Naive B cell (primary cell): ENCODE data around the gene ZDHHC22. TPM values are rescaled to one million over a fixed set of nuclear protein-coding genes. Genes with fewer than 3 reads are reported as not detected.

ENCODE experiments used
- ATAC-seq, 2 donors: fragments of 150-1000 bp; cut with Tn5 transposase; 2 replicates each; pipeline ENCODE4 v1.10.0; 2021; ENCODE audit warnings: low read depth in 2 of 2, mild to moderate bottlenecking in 2 of 2, moderate library complexity in 2 of 2
- DNase-seq: peaks from one replicate; pipeline ENCODE4 v3.0.0; 2022
- H3K27ac Mint-ChIP-seq, 6 donors: one replicate each; pipeline ENCODE4 v1.8.0; 2020 to 2022; ENCODE audit warnings: mild to moderate bottlenecking in 6 of 6, mixed read lengths in 6 of 6, moderate library complexity in 5 of 6, inconsistent platforms in 2 of 6
- H3K27me3 Mint-ChIP-seq, 3 donors: one replicate each; pipeline ENCODE4 v1.8.0; 2021 to 2022; ENCODE audit warnings: mixed read lengths in 3 of 3, mild to moderate bottlenecking in 1 of 3
- H3K36me3 Mint-ChIP-seq, 2 donors: one replicate each; pipeline ENCODE4 v1.8.0; 2020 to 2022; ENCODE audit warnings: mixed read lengths in 2 of 2, inconsistent platforms in 1 of 2, mild to moderate bottlenecking in 1 of 2
- H3K4me1 Mint-ChIP-seq, 3 donors: one replicate each; pipeline ENCODE4 v1.8.0; 2020 to 2022; ENCODE audit warnings: mixed read lengths in 3 of 3, inconsistent platforms in 1 of 3, mild to moderate bottlenecking in 1 of 3, moderate library complexity in 1 of 3
- H3K4me3 Mint-ChIP-seq, 8 donors: one replicate each; pipeline ENCODE4 v1.8.0; 2020 to 2022; ENCODE audit warnings: mild to moderate bottlenecking in 8 of 8, mixed read lengths in 8 of 8, moderate library complexity in 8 of 8, inconsistent platforms in 2 of 8
- H3K9me3 Mint-ChIP-seq, 7 donors: one replicate each; pipeline ENCODE4 v1.8.0; 2020 to 2022; ENCODE audit warnings: mixed read lengths in 7 of 7, mild to moderate bottlenecking in 5 of 7, inconsistent platforms in 2 of 7, moderate library complexity in 1 of 7
- polyA plus RNA-seq, 6 donors: library from polyadenylated mRNA; unstranded; fragments of 300-500 nt; fragmentation: Illumina TruSeq; gene quantifications; one replicate each; pipeline ENCODE4 v1.2.3, GENCODE V29; 2021; ENCODE audit warnings: low read depth in 6 of 6

The ZDHHC22 gene
- polyA plus RNA-seq, 6 donors from 2014 or later, result not detected

DNA sequence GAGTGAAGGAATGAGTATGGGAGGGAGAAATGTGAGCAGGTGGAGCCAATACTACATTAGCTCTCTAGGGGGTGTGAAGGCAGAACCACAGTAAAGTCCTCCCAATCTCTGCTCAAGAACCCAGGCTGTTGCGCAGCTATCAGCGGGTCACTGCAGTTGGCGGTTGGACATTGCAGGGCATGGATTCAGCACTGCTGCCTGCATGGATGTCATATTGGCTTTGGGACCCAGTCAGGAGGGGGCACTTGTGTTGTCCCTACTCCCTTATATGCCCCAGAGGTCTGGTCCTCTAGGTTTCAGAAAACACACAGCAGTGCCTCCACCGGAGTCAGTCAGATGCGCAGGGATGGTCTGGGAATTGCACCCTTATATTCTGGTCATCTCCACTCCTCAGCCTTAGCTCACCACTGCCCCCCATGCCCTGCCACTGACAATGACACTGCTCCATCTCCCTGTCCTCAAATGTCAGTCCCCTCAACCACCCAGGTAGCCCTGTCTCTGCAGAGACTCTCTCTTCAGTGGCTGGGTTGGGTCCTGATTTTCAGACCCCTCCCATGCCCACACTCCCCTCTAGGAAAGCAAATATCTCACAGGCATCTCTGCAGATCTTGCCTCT lies 9.6 kb downstream of the ZDHHC22 start:
- Mint-ChIP-seq H3K4me1 (peaks cover 7 to 11% (median 10%) of the 10 kb centered on the region in 3 donors), H3K36me3 (peaks cover 0 to 21% of the 10 kb centered on the region in 2 donors), H3K27me3 (peaks cover 63 to 96% (median 85%) of the 10 kb centered on the region in 3 donors), H3K9me3 (peaks cover 0 to 8% (median 0%) of the 10 kb centered on the region in 7 donors), H3K4me3 (no peak overlapping the region), H3K27ac (no peak overlapping the region)
- ATAC-seq (no peak), DNase-seq (no peak)

DNA sequence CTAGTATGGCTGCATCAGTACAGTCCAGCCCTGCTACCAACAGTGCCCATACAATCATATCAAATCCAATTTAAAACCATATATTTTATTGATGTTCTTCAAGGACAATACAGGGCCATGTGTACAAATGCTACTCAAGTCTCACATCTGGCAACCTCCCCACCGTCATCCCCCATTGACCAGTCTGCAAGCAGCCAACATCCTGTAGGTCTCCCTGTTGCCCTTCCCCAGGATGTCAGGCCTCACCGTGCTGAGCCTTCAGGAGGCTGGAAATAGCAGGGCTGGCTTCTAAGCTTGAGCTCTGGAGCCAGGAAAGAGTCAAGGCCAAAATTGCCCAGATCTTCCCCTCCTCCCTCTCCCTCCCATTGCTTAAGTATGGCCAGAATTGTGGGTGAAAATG lies 10.4 kb downstream of the ZDHHC22 start:
- H3K9me3 Mint-ChIP-seq, result peaks cover 0 to 8% (median 0%) of the 10 kb centered on the region in 7 donors
- peaks cover 55 to 89% (median 80%) of the 10 kb centered on the region in 3 donors for H3K27me3 Mint-ChIP-seq

DNA sequence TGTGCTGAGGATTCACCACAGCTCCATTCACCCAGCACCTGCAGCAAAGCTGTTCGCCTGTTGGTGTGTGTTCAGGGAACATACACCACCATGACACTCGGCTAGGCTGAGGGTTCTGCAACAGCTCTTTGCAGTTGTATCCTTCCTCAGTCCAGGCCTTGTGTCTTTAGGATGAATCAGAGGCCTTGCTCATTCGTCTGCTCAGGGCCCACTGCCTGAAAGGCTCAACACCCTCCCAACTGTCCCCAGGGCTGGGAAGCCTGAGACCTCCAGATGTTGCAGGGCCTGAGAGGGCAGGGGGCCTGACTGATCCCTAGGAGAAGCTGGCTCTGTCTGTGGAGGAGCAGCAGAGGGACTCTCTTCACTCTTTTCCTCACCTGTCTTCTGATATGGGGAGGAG lies 11.2 kb downstream of the ZDHHC22 start:
- H3K36me3 Mint-ChIP-seq, result peaks cover 0 to 21% of the 10 kb centered on the region in 2 donors
- ATAC-seq, result no peak

More for the DNA sequence above, 10.4 kb downstream of the ZDHHC22 start:
- Mint-ChIP-seq H3K36me3 (peaks cover 0 to 21% of the 10 kb centered on the region in 2 donors), H3K27ac (no peak overlapping the region), H3K4me1 (peaks cover 7 to 11% (median 10%) of the 10 kb centered on the region in 3 donors), H3K4me3 (no peak overlapping the region)
- ATAC-seq (no peak), DNase-seq (no peak)

DNA sequence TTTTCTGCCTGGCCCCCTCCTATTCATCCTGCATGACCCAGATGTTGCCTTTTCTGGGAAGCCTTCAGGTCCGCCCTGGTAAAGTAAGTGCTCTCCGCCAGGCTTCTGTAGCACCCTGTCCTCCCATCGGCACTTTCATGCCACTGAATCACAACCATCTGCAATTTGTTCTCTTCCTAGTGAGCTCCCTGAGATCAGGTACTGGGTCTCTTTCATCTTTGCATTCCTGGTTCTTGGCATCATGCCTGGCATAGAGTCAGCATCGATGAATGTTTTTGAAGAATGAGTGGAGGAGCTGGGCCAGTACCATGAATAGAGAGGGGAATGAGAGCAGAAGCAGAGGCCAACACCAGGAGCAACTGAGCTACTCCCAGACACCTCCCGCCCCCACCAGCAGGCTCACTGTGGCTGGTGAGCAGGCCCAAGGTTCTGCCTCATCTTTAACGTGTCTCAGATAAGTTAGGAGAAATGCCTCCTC lies 13.1 kb downstream of the ZDHHC22 start:
- H3K36me3 Mint-ChIP-seq, result peaks cover 0 to 14% of the 10 kb centered on the region in 2 donors
- H3K27ac Mint-ChIP-seq, result no peak overlapping the region
- peaks cover 0 to 8% (median 0%) of the 10 kb centered on the region in 7 donors for H3K9me3 Mint-ChIP-seq
- DNase-seq, result no peak
- H3K4me3 Mint-ChIP-seq, result peak overlapping the region in 1 of 8 donors; percentile 42
- no peak for ATAC-seq
- H3K27me3 Mint-ChIP-seq, result peaks cover 32 to 63% (median 56%) of the 10 kb centered on the region in 3 donors
- H3K4me1 Mint-ChIP-seq, result peaks cover 18 to 23% (median 23%) of the 10 kb centered on the region in 3 donors

More for the DNA sequence above, 11.2 kb downstream of the ZDHHC22 start:
- DNase-seq, result no peak
- Mint-ChIP-seq H3K27me3 (peaks cover 50 to 82% (median 76%) of the 10 kb centered on the region in 3 donors), H3K27ac (no peak overlapping the region), H3K4me3 (peak overlapping the region in 1 of 8 donors; percentile 68), H3K9me3 (peaks cover 0 to 8% (median 0%) of the 10 kb centered on the region in 7 donors), H3K4me1 (peaks cover 10 to 14% (median 13%) of the 10 kb centered on the region in 3 donors)

DNA sequence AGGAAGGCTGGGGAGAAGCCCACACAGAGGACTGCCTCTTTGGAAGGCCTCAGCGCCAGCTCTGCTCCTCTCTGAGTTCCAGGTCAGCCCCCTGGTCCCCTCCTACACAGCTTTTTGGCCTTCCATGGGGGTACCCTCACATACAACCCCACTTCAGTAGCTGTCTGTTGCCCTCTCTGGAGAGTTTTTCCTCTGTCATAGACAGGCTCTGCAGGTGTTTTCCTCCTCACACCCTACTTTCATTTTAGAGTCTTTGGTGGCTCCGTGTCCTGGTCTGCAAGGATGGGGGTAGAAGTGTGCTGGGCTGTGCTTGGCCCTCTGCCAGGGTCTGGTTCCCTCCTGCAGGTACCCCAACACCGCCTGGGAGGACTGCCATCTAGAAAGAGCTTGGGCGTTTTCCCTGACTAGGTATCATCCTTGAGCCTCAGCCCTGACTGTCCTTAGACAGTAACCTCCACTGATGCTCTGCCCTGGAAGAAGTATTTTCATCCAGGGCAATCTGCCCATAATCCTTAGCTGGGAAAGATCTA lies 15.1 kb downstream of the ZDHHC22 start:
- no peak for DNase-seq
- Mint-ChIP-seq H3K27me3 (peaks cover 16 to 44% (median 37%) of the 10 kb centered on the region in 3 donors), H3K4me1 (peaks cover 33 to 39% (median 39%) of the 10 kb centered on the region in 3 donors), H3K9me3 (no peaks in the 10 kb centered on the region), H3K4me3 (peak overlapping the region in 6 of 8 donors; percentile 44 to 75 (median 60)), H3K36me3 (no peaks in the 10 kb centered on the region), H3K27ac (no peak overlapping the region)
- ATAC-seq, result no peak

DNA sequence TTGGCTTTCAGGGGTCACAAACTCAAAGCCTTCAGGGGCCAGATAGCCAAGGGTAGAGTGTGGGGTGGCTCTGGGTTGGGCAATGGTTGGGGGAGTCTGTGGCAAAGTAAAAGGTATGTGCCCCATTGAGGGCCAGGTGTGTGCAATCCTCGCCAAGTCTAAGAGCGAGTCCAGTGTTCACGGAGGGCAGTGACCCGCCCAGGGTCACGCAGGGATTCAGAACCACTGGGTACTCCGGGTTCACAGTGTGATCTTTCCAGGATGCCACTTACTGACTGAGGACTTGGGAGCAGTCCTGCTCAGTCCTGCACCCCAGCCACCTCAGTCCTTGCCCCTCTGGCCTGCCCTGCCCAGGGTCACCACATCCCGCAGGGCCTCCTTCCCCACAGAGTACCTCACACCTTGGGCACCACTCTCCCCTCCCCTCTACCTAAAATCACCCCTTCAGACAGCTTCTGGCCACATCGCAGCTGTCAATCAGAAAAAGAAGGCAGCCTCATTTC lies 15.7 kb downstream of the ZDHHC22 start:
- no peaks in the 10 kb centered on the region for H3K36me3 Mint-ChIP-seq
- DNase-seq, result no peak
- H3K9me3 Mint-ChIP-seq, result no peaks in the 10 kb centered on the region
- H3K27me3 Mint-ChIP-seq, result peaks cover 16 to 37% (median 34%) of the 10 kb centered on the region in 3 donors
- peaks cover 39 to 46% (median 46%) of the 10 kb centered on the region in 3 donors for H3K4me1 Mint-ChIP-seq
- H3K4me3 Mint-ChIP-seq, result peak overlapping the region; percentile 63 to 88 (median 78)
- peak overlapping the region in 4 of 6 donors; percentile 56 to 94 (median 87) for H3K27ac Mint-ChIP-seq
- ATAC-seq, result no peak

DNA sequence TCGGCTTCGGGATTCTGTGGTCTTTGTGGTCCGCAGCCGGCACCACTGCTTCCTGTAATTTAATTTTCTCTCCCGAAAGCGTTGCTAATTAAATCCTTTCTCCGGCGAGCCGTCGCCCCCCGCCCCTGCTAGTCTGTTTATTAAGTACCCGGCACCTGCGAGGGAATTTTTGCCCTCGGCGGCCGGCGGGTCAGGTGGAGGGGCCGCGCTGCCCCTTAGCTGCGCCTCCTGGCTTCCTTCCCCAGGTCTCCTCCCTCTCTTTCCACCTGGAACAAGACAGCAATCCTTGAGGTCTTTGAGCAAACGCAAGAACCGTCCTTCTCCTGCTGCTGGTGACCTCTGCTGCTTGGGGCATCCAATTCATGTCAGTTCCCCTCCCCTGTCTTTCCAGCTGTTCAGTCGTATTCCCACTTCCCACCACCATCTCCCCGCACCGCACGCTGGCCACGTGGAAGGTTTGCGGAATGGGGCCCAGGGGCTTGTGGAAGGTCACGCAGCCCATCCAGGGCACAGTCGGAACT lies 16.2 kb downstream of the ZDHHC22 start:
- Mint-ChIP-seq H3K4me3 (peak overlapping the region; percentile 63 to 88 (median 78)), H3K27me3 (peaks cover 16 to 32% (median 29%) of the 10 kb centered on the region in 3 donors), H3K36me3 (no peaks in the 10 kb centered on the region), H3K4me1 (peaks cover 44 to 51% (median 51%) of the 10 kb centered on the region in 3 donors), H3K27ac (peak overlapping the region in 4 of 6 donors; percentile 90 to 94 (median 92)), H3K9me3 (no peaks in the 10 kb centered on the region)
- DNase-seq (no peak), ATAC-seq (no peak)

DNA sequence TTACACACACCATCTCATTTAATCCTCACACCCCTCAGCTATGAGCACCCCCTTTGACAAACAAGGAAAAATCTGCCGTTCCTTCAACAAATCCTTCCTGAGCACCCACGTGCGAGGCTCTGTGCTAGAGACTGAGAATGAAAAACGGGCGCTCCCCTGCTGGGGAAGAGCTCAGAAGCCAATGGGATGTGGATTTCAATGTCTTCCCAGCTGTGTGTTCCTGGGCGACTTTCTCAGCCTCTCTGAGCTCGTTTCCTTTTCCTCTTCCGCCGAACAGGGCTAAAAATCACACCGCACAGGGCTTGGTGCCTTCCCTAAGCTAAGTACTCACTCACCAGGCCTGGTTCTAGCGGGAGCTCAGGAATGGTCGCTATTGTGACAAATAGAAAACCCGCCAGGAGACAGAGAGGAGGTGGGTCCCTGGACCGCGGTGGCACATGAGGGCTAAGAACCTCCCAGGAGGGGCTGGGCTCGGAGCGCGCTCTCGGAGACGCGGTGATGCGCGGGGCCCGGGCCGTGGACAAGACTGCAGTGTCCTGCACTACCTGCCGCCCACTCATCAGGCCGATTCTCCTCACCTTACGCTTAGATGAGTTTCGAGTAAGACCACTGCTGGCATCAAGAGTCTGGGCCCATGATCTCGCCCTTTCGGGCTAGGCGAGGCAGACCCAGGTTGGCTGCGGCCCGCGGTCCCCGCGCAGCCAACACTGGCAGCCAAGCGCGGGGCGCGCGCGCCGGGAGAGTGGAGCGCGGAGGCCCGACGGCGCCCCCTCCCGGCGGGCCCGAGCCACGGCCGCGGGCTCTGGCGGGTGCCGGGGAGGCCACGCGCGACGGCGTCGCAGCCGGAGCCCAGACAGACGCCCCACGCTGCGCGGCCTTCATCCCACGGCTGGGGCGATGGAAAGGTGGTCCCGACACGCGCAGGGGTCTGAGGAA lies 17.0 kb downstream of the ZDHHC22 start:
- Mint-ChIP-seq H3K27me3 (peaks cover 16 to 24% (median 21%) of the 10 kb centered on the region in 3 donors), H3K27ac (peak overlapping the region; percentile 84 to 98 (median 92)), H3K4me1 (peaks cover 49 to 59% (median 56%) of the 10 kb centered on the region in 3 donors), H3K9me3 (no peaks in the 10 kb centered on the region), H3K4me3 (peak overlapping the region; percentile 63 to 94 (median 88)), H3K36me3 (no peaks in the 10 kb centered on the region)
- DNase-seq (peak; percentile 82), ATAC-seq (peak; percentile 55 to 65)

DNA sequence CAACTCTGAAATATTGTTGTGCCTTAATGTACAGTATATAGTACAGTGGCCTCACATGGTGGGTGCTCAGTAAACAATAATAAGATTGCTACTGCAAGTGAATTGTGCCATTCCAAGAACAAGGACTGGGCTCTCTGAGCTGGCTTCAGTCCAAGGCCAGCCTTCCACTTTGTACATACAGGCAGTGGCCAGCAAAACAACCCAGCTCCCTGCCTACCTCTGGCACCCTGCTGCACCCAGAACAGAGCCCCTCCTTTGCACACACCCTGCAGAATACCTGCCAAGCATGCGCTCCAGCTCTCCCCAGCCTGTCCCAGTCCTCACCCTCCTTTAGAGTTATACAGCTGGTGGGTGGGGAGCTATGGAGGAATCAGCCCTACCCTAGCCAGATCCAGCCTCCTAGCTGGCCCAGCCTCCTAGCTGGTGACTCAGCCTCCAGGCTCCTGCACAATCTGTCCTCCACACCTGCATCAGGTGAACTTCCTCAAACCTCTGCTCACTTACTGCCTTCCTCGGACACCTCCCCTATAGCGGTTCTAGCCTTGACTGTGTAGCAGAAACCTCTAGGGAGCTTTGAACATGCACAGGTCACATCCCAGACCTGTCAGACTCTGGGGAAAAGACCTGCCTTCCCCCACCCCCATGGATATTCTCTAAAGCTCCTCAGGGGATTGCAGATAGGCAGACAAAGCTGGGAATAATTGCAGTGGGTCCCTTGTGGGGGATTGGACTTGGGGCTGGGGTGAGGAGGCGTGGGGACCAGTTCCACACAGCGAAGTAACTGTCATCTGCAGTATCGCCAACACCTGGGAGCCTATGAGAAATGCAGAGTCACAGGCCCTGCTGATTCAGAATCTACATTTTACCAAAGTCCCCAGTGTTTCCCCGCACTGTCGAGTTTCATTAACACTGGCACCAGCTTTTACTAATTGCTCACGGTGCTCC lies 17.9 kb downstream of the ZDHHC22 start:
- DNase-seq (no peak), ATAC-seq (peak in 1 of 2 donors; percentile 4)
- H3K4me1 Mint-ChIP-seq, result peaks cover 52 to 68% (median 57%) of the 10 kb centered on the region in 3 donors
- no peaks in the 10 kb centered on the region for H3K9me3 Mint-ChIP-seq
- H3K27ac Mint-ChIP-seq, result peak overlapping the region; percentile 84 to 98 (median 96)
- H3K27me3 Mint-ChIP-seq, result peaks cover 11 to 17% (median 15%) of the 10 kb centered on the region in 3 donors
- no peaks in the 10 kb centered on the region for H3K36me3 Mint-ChIP-seq
- H3K4me3 Mint-ChIP-seq, result peak overlapping the region; percentile 63 to 94 (median 88)

DNA sequence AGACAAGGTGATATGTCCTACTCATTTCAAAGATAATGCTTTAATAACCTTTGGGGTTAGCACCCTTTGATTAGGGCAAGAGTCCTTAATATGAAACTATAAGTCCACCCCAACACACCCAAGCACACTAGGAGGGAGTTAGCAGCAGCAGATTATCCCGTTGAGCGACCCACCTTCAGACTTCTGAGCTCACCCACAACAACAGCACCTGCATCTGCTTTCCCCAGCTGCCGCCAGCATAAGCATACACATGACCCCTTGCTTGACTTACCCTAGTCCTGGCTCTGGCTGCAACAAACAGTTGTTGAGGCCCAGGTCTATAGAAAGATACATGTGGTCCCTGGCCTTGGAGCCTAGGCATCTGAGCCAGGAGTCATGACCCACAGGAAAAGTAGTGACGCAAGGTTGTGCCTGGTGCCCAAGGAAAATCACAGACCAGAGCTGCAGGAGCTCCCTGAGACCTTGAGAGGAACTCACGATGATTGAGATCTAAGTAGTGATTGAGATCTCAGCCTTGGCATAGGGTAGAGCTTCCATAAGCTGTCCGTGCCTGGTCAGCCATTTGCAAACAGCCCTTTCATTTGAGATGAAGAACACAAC lies 19.0 kb downstream of the ZDHHC22 start:
- no peak for ATAC-seq
- H3K36me3 Mint-ChIP-seq, result no peaks in the 10 kb centered on the region
- H3K27ac Mint-ChIP-seq, result peak overlapping the region; percentile 93 to 99 (median 98)
- no peaks in the 10 kb centered on the region for H3K9me3 Mint-ChIP-seq
- H3K4me1 Mint-ChIP-seq, result peaks cover 56 to 78% (median 57%) of the 10 kb centered on the region in 3 donors
- DNase-seq, result no peak
- H3K27me3 Mint-ChIP-seq, result peaks cover 5 to 9% (median 6%) of the 10 kb centered on the region in 3 donors
- peak overlapping the region in 7 of 8 donors; percentile 52 to 93 (median 87) for H3K4me3 Mint-ChIP-seq
